Measurements from ENCODE around the gene ZNRF3.

Gene ZNRF3

GRCh38 chr22:28949788-28950187 is 66.4 kb downstream of the ZNRF3 start:
- Histone ChIP-seq H3K4me3 (ENCODE audit: insufficient read length, low read depth) (no peak overlapping the region), H3K9ac (ENCODE audit: insufficient read length, low read depth) (no peak overlapping the region), H3K27me3 (ENCODE audit: insufficient read depth, insufficient read length) (no peaks in the 10 kb centered on the region), H3K9me3 (ENCODE audit: insufficient read depth, low read length) (peaks cover 18% of the 10 kb centered on the region), H3K36me3 (ENCODE audit: insufficient read depth, insufficient read length, low read length) (no peaks in the 10 kb centered on the region), H3K4me1 (ENCODE audit: insufficient read depth, insufficient read length) (no peaks in the 10 kb centered on the region)
- DNase-seq (ENCODE audit: low read depth, low spot score), result no peak
- no peak for TF ChIP-seq YY1 (IDR thresholded peaks at IDR 0.05; ENCODE audit: insufficient read depth, insufficient read length)
- no peak for TF ChIP-seq SUZ12 (IDR thresholded peaks at IDR 0.05; ENCODE audit: extremely low read depth, insufficient read depth, insufficient read length)
- TF ChIP-seq ZNF274 (IDR thresholded peaks at IDR 0.05; ENCODE audit: low read depth, low read length), result no peak

GRCh38 chr22:28950617-28951411 is 67.4 kb downstream of the ZNRF3 start:
- Histone ChIP-seq H3K9me3 (ENCODE audit: insufficient read depth, low read length) (peaks cover 17% of the 10 kb centered on the region), H3K36me3 (ENCODE audit: insufficient read depth, insufficient read length, low read length) (no peaks in the 10 kb centered on the region), H3K4me1 (ENCODE audit: insufficient read depth, insufficient read length) (no peaks in the 10 kb centered on the region), H3K4me3 (ENCODE audit: insufficient read length, low read depth) (no peak overlapping the region), H3K27me3 (ENCODE audit: insufficient read depth, insufficient read length) (no peaks in the 10 kb centered on the region), H3K9ac (ENCODE audit: insufficient read length, low read depth) (no peak overlapping the region)
- TF ChIP-seq YY1 (IDR thresholded peaks at IDR 0.05; ENCODE audit: insufficient read depth, insufficient read length) (no peak), SUZ12 (IDR thresholded peaks at IDR 0.05; ENCODE audit: extremely low read depth, insufficient read depth, insufficient read length) (no peak), ZNF274 (IDR thresholded peaks at IDR 0.05; ENCODE audit: low read depth, low read length) (no peak)
- DNase-seq (ENCODE audit: low read depth, low spot score), result no peak

- no peaks in the 10 kb centered on the region for H3K4me1 ChIP-seq (ENCODE audit: insufficient read depth, insufficient read length)
- H3K9ac ChIP-seq (ENCODE audit: insufficient read length, low read depth), result no peak overlapping the region
- H3K4me3 ChIP-seq (ENCODE audit: insufficient read length, low read depth), result no peak overlapping the region
- no peak for DNase-seq (ENCODE audit: low read depth, low spot score)
- H3K9me3 ChIP-seq (ENCODE audit: insufficient read depth, low read length), result peaks cover 10% of the 10 kb centered on the region
- TF ChIP-seq SUZ12 (IDR thresholded peaks at IDR 0.05; ENCODE audit: extremely low read depth, insufficient read depth, insufficient read length), result no peak
- TF ChIP-seq YY1 (IDR thresholded peaks at IDR 0.05; ENCODE audit: insufficient read depth, insufficient read length), result no peak
- no peak for TF ChIP-seq ZNF274 (IDR thresholded peaks at IDR 0.05; ENCODE audit: low read depth, low read length)
- no peaks in the 10 kb centered on the region for H3K27me3 ChIP-seq (ENCODE audit: insufficient read depth, insufficient read length)
- H3K36me3 ChIP-seq (ENCODE audit: insufficient read depth, insufficient read length, low read length), result no peaks in the 10 kb centered on the region
Observed at GRCh38 chr22:28951530-28951929, 68.2 kb downstream of the ZNRF3 start.

GRCh38 chr22:28951969-28952521 is 68.7 kb downstream of the ZNRF3 start:
- H3K27me3 ChIP-seq (ENCODE audit: insufficient read depth, insufficient read length), result no peaks in the 10 kb centered on the region

GRCh38 chr22:28952857-28953256 is 69.5 kb downstream of the ZNRF3 start:
- no peaks in the 10 kb centered on the region for H3K36me3 ChIP-seq (ENCODE audit: insufficient read depth, insufficient read length, low read length)
- no peak for DNase-seq (ENCODE audit: low read depth, low spot score)
- no peak overlapping the region for H3K4me3 ChIP-seq (ENCODE audit: insufficient read length, low read depth)
- TF ChIP-seq ZNF274 (IDR thresholded peaks at IDR 0.05; ENCODE audit: low read depth, low read length) (no peak), SUZ12 (IDR thresholded peaks at IDR 0.05; ENCODE audit: extremely low read depth, insufficient read depth, insufficient read length) (no peak), YY1 (IDR thresholded peaks at IDR 0.05; ENCODE audit: insufficient read depth, insufficient read length) (no peak)
- H3K9ac ChIP-seq (ENCODE audit: insufficient read length, low read depth), result no peak overlapping the region
- H3K4me1 ChIP-seq (ENCODE audit: insufficient read depth, insufficient read length), result no peaks in the 10 kb centered on the region
- no peaks in the 10 kb centered on the region for H3K27me3 ChIP-seq (ENCODE audit: insufficient read depth, insufficient read length)
- H3K9me3 ChIP-seq (ENCODE audit: insufficient read depth, low read length), result no peaks in the 10 kb centered on the region

More at GRCh38 chr22:28951969-28952521, 68.7 kb downstream of the ZNRF3 start:
- no peak overlapping the region for H3K9ac ChIP-seq (ENCODE audit: insufficient read length, low read depth)
- no peak for DNase-seq (ENCODE audit: low read depth, low spot score)
- no peaks in the 10 kb centered on the region for H3K4me1 ChIP-seq (ENCODE audit: insufficient read depth, insufficient read length)
- no peak overlapping the region for H3K4me3 ChIP-seq (ENCODE audit: insufficient read length, low read depth)
- TF ChIP-seq YY1 (IDR thresholded peaks at IDR 0.05; ENCODE audit: insufficient read depth, insufficient read length), result no peak
- TF ChIP-seq ZNF274 (IDR thresholded peaks at IDR 0.05; ENCODE audit: low read depth, low read length), result no peak
- TF ChIP-seq SUZ12 (IDR thresholded peaks at IDR 0.05; ENCODE audit: extremely low read depth, insufficient read depth, insufficient read length), result no peak
- peaks cover 5% of the 10 kb centered on the region for H3K9me3 ChIP-seq (ENCODE audit: insufficient read depth, low read length)
- H3K36me3 ChIP-seq (ENCODE audit: insufficient read depth, insufficient read length, low read length), result no peaks in the 10 kb centered on the region

- Histone ChIP-seq H3K4me1 (ENCODE audit: insufficient read depth, insufficient read length) (no peaks in the 10 kb centered on the region), H3K4me3 (ENCODE audit: insufficient read length, low read depth) (no peak overlapping the region), H3K27me3 (ENCODE audit: insufficient read depth, insufficient read length) (no peaks in the 10 kb centered on the region), H3K9ac (ENCODE audit: insufficient read length, low read depth) (no peak overlapping the region), H3K9me3 (ENCODE audit: insufficient read depth, low read length) (no peaks in the 10 kb centered on the region), H3K36me3 (ENCODE audit: insufficient read depth, insufficient read length, low read length) (peaks cover 1% of the 10 kb centered on the region)
- no peak for DNase-seq (ENCODE audit: low read depth, low spot score)
- TF ChIP-seq YY1 (IDR thresholded peaks at IDR 0.05; ENCODE audit: insufficient read depth, insufficient read length) (no peak), SUZ12 (IDR thresholded peaks at IDR 0.05; ENCODE audit: extremely low read depth, insufficient read depth, insufficient read length) (no peak), ZNF274 (IDR thresholded peaks at IDR 0.05; ENCODE audit: low read depth, low read length) (no peak)
Observed at GRCh38 chr22:28953403-28953802, 70.0 kb downstream of the ZNRF3 start.

Data from NT2/D1 (cell line).